Fibroblast of mammary gland (primary cell): ENCODE data around the gene DCC.

Source experiments
- DNase-seq: peaks from one replicate; pipeline ENCODE4 v3.0.0-alpha.2; 2010; ENCODE audit warnings: low read depth
- H3K4me3 ChIP-seq: 2 replicates; pipeline ENCODE4 v1.5.1; 2011; ENCODE audit warnings: low read depth, mild to moderate bottlenecking, low read length, moderate library complexity; ENCODE audit not compliant: control insufficient read depth
- CTCF ChIP-seq: conservative IDR thresholded peaks from 2 replicates; pipeline ENCODE4 v1.5.1; 2011; ENCODE audit warnings: low read depth, low read length, inconsistent platforms; ENCODE audit not compliant: control insufficient read depth, insufficient read depth

The DCC gene

GRCh38 chr18:52537261-52537660, 197.3 kb downstream of the DCC start:
- H3K4me3 ChIP-seq: no peak overlapping the region
- no peak for TF ChIP-seq CTCF
- DNase-seq: no peak

GRCh38 chr18:52541056-52541455, 201.1 kb downstream of the DCC start:
- no peak for TF ChIP-seq CTCF
- no peak for DNase-seq
- no peak overlapping the region for H3K4me3 ChIP-seq

- no peak for TF ChIP-seq CTCF
- no peak for DNase-seq
Observed at GRCh38 chr18:52544086-52544485, 204.1 kb downstream of the DCC start.

GRCh38 chr18:52546686-52547346, 206.8 kb downstream of the DCC start:
- no peak for DNase-seq
- no peak for TF ChIP-seq CTCF
- no peak overlapping the region for H3K4me3 ChIP-seq

More at GRCh38 chr18:52544086-52544485, 204.1 kb downstream of the DCC start:
- H3K4me3 ChIP-seq: no peak overlapping the region

GRCh38 chr18:52553441-52553840, 213.4 kb downstream of the DCC start:
- no peak for TF ChIP-seq CTCF
- H3K4me3 ChIP-seq: no peak overlapping the region
- no peak for DNase-seq

- no peak for DNase-seq
- no peak overlapping the region for H3K4me3 ChIP-seq
- TF ChIP-seq CTCF: no peak
Observed at GRCh38 chr18:52554180-52554579, 214.2 kb downstream of the DCC start.

- H3K4me3 ChIP-seq: no peak overlapping the region
- no peak for TF ChIP-seq CTCF
- DNase-seq: no peak
Observed at GRCh38 chr18:52567360-52567759, 227.4 kb downstream of the DCC start.
